Keratinocyte (primary cell): ENCODE results near the gene ACSL6. TPM values are rescaled to one million over a fixed set of nuclear protein-coding genes. Genes with fewer than 3 reads are reported as not detected.

Experiments
- DNase-seq: peaks from one replicate; pipeline ENCODE4 v3.0.0-alpha.2; 2011; ENCODE audit warnings: low read depth, missing footprints, low spot score
- FAIRE-seq: peaks from 2 replicates; lab custom pipeline; 2011; peaks lifted over from hg19 to GRCh38; lab: Jason Lieb, UNC
- H2AFZ ChIP-seq: 2 replicates; pipeline ENCODE4 v1.6.0; 2012; ENCODE audit warnings: low read length, control low read depth, inconsistent platforms; ENCODE audit not compliant: control insufficient read depth
- H3K27ac ChIP-seq: 2 replicates; pipeline ENCODE4 v1.5.1; 2011; ENCODE audit warnings: low read length; ENCODE audit not compliant: control insufficient read depth, insufficient read depth
- H3K27me3 ChIP-seq: 3 replicates; pipeline ENCODE4 v1.6.0; 2011; ENCODE audit warnings: low read length; ENCODE audit not compliant: control insufficient read depth, insufficient read depth; ENCODE audit errors: extremely low read depth
- H3K36me3 ChIP-seq, 2 experiments: 2 replicates in 1 of 2; 3 replicates in 1 of 2; pipeline ENCODE4 v1.5.1; 2011; ENCODE audit warnings: low read length in 2 of 2, mild to moderate bottlenecking in 1 of 2; ENCODE audit not compliant: control insufficient read depth in 2 of 2, insufficient read depth in 2 of 2; ENCODE audit errors: extremely low read depth in 1 of 2
- H3K4me1 ChIP-seq: 3 replicates; pipeline ENCODE4 v1.5.1; 2011; ENCODE audit warnings: low read length; ENCODE audit not compliant: control insufficient read depth, insufficient read depth; ENCODE audit errors: extremely low read depth
- H3K4me2 ChIP-seq: 3 replicates; pipeline ENCODE4 v1.6.0; 2011; ENCODE audit warnings: low read depth, low read length; ENCODE audit not compliant: control insufficient read depth, insufficient read depth; ENCODE audit errors: extremely low read depth
- H3K4me3 ChIP-seq, 3 experiments: fragments of 200-600 bp in 1 of 3; sonication (generic) in 1 of 3; 2 replicates in 2 of 3; 3 replicates in 1 of 3; pipeline ENCODE4 v1.5.1; 2011 to 2016; ENCODE audit warnings: low read length in 3 of 3, mild to moderate bottlenecking in 3 of 3, control low read depth in 2 of 3, inconsistent platforms in 1 of 3, low read depth in 1 of 3, mixed read lengths in 1 of 3, mixed run types in 1 of 3, moderate library complexity in 1 of 3; ENCODE audit not compliant: control insufficient read depth in 2 of 3, insufficient read depth in 2 of 3; ENCODE audit errors: extremely low read depth in 1 of 3
- H3K79me2 ChIP-seq: 2 replicates; pipeline ENCODE4 v1.6.0; 2012; ENCODE audit warnings: low read length; ENCODE audit not compliant: control insufficient read depth, insufficient read depth
- H3K9ac ChIP-seq: 3 replicates; pipeline ENCODE4 v1.6.0; 2011; ENCODE audit warnings: low read length; ENCODE audit not compliant: control insufficient read depth, insufficient read depth; ENCODE audit errors: extremely low read depth
- H3K9me1 ChIP-seq: 3 replicates; pipeline ENCODE4 v1.6.0; 2011; ENCODE audit warnings: low read length; ENCODE audit not compliant: control insufficient read depth, insufficient read depth; ENCODE audit errors: extremely low read depth
- H3K9me3 ChIP-seq: 2 replicates; pipeline ENCODE4 v1.5.1; 2012; ENCODE audit warnings: low read depth, low read length; ENCODE audit not compliant: control insufficient read depth
- H4K20me1 ChIP-seq: 3 replicates; pipeline ENCODE4 v1.6.0; 2011; ENCODE audit warnings: low read length; ENCODE audit not compliant: control insufficient read depth, insufficient read depth; ENCODE audit errors: extremely low read depth
- EZH2 ChIP-seq: IDR thresholded peaks from one replicate; pipeline ENCODE4 v1.6.1; 2012; ENCODE audit warnings: inconsistent platforms, mild to moderate bottlenecking, low read length, moderate library complexity
- dilution Hi-C: fragments of 300-500 bp; cut with MboI; formaldehyde crosslinking; loops from one replicate; pipeline ENCODE4 v1.7.0; 2020; ENCODE audit warnings: low sequenced_read_pairs; ENCODE audit not compliant: extremely low pct_ligation_motif_present
- polyA plus RNA-seq, 5 experiments: library from polyadenylated mRNA; depleted of rRNA in 3 of 5; stranded (reverse) in 3 of 5; stranded (forward) in 1 of 5; unstranded in 1 of 5; fragments of >200 nt; gene quantifications; 1 replicate in 1 of 5; 2 replicates in 3 of 5; 3 replicates in 1 of 5; pipeline versions ENCODE4 v1.2.1 to v1.2.3, GENCODE V29; 2011 to 2012; ENCODE audit warnings: missing spikeins in 2 of 5, low read depth in 1 of 5, low replicate concordance in 1 of 5
- TF ChIP-seq, protein P1 (sequence below), 3 experiments: IDR thresholded peaks in 1 of 3; conservative IDR thresholded peaks in 1 of 3; optimal IDR thresholded peaks in 1 of 3; 2 replicates in 2 of 3; 3 replicates in 1 of 3; pipeline versions ENCODE3 to v1.5.1; 2011; ENCODE audit warnings: low read length in 3 of 3, mild to moderate bottlenecking in 3 of 3, moderate library complexity in 2 of 3, control low read depth in 1 of 3, inconsistent platforms in 1 of 3; ENCODE audit not compliant: insufficient read depth in 2 of 3; ENCODE audit errors: extremely low read depth in 1 of 3

ACSL6 gene
- polyA plus RNA-seq, 1 donor (not counting 4 experiments of a cell fraction or from before 2014, with no cell fraction given), result 0.18 TPM

DNA sequence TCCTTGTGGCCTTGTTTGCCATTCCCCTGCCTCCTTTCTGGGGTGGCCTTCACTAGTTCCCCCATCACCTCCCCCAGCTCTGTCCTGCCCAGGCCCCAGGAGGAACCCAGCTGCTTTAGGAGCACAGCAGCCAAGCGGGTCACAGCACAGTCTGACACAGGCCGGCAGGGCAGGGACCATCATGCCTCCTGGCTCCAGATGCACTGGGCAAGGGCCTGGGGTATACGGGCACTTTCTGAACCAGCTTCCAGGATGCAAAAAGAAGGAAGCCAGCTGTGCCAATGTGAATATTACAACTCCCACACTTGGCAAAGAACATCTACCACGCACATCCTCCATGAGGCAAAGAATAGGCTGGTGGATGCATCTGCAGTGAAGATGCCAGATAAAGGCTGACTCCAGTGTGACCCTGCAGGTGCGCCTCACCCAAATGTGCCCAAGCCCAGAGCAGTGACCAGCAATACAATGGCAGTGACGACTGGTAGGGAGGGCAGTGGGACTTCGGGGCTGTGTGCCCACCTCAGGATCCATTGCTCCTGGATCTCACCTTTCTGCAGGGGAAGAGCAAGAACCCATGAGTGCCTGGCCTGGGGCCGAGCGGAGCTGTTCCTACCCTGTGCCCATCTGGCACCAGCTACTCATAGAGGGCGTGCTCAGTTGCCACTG, 42.7 kb upstream of the ACSL6 start:
- Histone ChIP-seq H3K27me3 (peaks cover 4% of the 10 kb centered on the region), H4K20me1 (no peaks in the 10 kb centered on the region), H3K9ac (no peak overlapping the region), H3K4me1 (no peaks in the 10 kb centered on the region), H3K4me3 (no peak overlapping the region), H3K9me1 (no peaks in the 10 kb centered on the region), H3K27ac (no peak overlapping the region), H3K9me3 (no peaks in the 10 kb centered on the region), H3K4me2 (no peak overlapping the region), H2AFZ (no peak overlapping the region), H3K36me3 (no peaks in the 10 kb centered on the region), H3K79me2 (no peaks in the 10 kb centered on the region)
- FAIRE-seq, result no peak
- DNase-seq, result no peak
- no peak for TF ChIP-seq EZH2
- TF ChIP-seq, protein P1, sequence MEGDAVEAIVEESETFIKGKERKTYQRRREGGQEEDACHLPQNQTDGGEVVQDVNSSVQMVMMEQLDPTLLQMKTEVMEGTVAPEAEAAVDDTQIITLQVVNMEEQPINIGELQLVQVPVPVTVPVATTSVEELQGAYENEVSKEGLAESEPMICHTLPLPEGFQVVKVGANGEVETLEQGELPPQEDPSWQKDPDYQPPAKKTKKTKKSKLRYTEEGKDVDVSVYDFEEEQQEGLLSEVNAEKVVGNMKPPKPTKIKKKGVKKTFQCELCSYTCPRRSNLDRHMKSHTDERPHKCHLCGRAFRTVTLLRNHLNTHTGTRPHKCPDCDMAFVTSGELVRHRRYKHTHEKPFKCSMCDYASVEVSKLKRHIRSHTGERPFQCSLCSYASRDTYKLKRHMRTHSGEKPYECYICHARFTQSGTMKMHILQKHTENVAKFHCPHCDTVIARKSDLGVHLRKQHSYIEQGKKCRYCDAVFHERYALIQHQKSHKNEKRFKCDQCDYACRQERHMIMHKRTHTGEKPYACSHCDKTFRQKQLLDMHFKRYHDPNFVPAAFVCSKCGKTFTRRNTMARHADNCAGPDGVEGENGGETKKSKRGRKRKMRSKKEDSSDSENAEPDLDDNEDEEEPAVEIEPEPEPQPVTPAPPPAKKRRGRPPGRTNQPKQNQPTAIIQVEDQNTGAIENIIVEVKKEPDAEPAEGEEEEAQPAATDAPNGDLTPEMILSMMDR (optimal IDR thresholded peaks at IDR 0.05 in 1 of 3, IDR thresholded peaks at IDR 0.05 in 1 of 3, conservative IDR thresholded peaks at IDR 0.05 in 1 of 3; ENCODE audit: extremely low read depth in 1 of 3, insufficient read depth in 2 of 3, low read length in 3 of 3), result no peak
- dilution Hi-C loops, result no loop called here

GRCh38 chr5:132053483-132053882, 42.0 kb upstream of the ACSL6 start:
- no peak for TF ChIP-seq EZH2
- TF ChIP-seq, protein P1 (optimal IDR thresholded peaks at IDR 0.05 in 1 of 3, IDR thresholded peaks at IDR 0.05 in 1 of 3, conservative IDR thresholded peaks at IDR 0.05 in 1 of 3; ENCODE audit: extremely low read depth in 1 of 3, insufficient read depth in 2 of 3, low read length in 3 of 3), result no peak
- Histone ChIP-seq H4K20me1 (no peaks in the 10 kb centered on the region), H3K4me3 (no peak overlapping the region), H2AFZ (no peak overlapping the region), H3K9me1 (no peaks in the 10 kb centered on the region), H3K9ac (no peak overlapping the region), H3K9me3 (no peaks in the 10 kb centered on the region), H3K36me3 (no peaks in the 10 kb centered on the region), H3K27me3 (peaks cover 4% of the 10 kb centered on the region), H3K79me2 (no peaks in the 10 kb centered on the region), H3K27ac (no peak overlapping the region), H3K4me1 (no peaks in the 10 kb centered on the region), H3K4me2 (no peak overlapping the region)
- FAIRE-seq (no peak), DNase-seq (no peak)
- dilution Hi-C loops, result no loop called here
